ENCODE measurements around the gene ZNF771.
"Not testable (repeated sequence)": the region's sequence is repeated elsewhere in the genome, so short reads cannot be mapped to it uniquely, and the experiment has no call there.

Gene ZNF771

GRCh38 chr16:30395155-30395991 lies 12.0 kb upstream of the ZNF771 start, which contains the start of gene ZNF48:
Gene ZNF48 (plus strand): TSS chr16:30395420. CDS start chr16:30395795, 375 bp downstream.
- in situ Hi-C loops (cut with HindIII; ENCODE audit: low sequenced_read_pairs) = no loop called here

GRCh38 chr16:30395992-30396585 lies 11.3 kb upstream of the ZNF771 start:
- peak overlapping the region; percentile 72 for H3K4me3 ChIP-seq (ENCODE audit: low read depth, low read length)
- DNase-seq (ENCODE audit: low read depth, low spot score) = no peak
- in situ Hi-C loops (cut with HindIII; ENCODE audit: low sequenced_read_pairs) = no loop called here
- no peak for TF ChIP-seq CTCF (IDR thresholded peaks at IDR 0.05; ENCODE audit: low read depth, low read length)

More at GRCh38 chr16:30395155-30395991, 12.0 kb upstream of the ZNF771 start, which contains the start of gene ZNF48:
- H3K4me3 ChIP-seq (ENCODE audit: low read depth, low read length) = peak within 1 kb of the TSS; percentile 72
- DNase-seq (ENCODE audit: low read depth, low spot score) = peak; percentile 91
- TF ChIP-seq CTCF (IDR thresholded peaks at IDR 0.05; ENCODE audit: low read depth, low read length) = no peak

- DNase-seq (ENCODE audit: low read depth, low spot score); in situ Hi-C loops (cut with HindIII; ENCODE audit: low sequenced_read_pairs); H3K4me3 ChIP-seq (ENCODE audit: low read depth, low read length): not testable (repeated sequence)
Observed at GRCh38 chr16:30396627-30397026, 10.8 kb upstream of the ZNF771 start.

GRCh38 chr16:30397056-30397455 lies 10.3 kb upstream of the ZNF771 start:
- in situ Hi-C loops (cut with HindIII; ENCODE audit: low sequenced_read_pairs) = no loop called here
- DNase-seq (ENCODE audit: low read depth, low spot score) = no peak
- TF ChIP-seq CTCF (IDR thresholded peaks at IDR 0.05; ENCODE audit: low read depth, low read length) = no peak
- no peak overlapping the region for H3K4me3 ChIP-seq (ENCODE audit: low read depth, low read length)

- no peak for DNase-seq (ENCODE audit: low read depth, low spot score)
- in situ Hi-C loops (cut with HindIII; ENCODE audit: low sequenced_read_pairs) = no loop called here
- no peak for TF ChIP-seq CTCF (IDR thresholded peaks at IDR 0.05; ENCODE audit: low read depth, low read length)
- no peak overlapping the region for H3K4me3 ChIP-seq (ENCODE audit: low read depth, low read length)
Observed at GRCh38 chr16:30397776-30398660, 9.4 kb upstream of the ZNF771 start.

GRCh38 chr16:30398661-30399434 lies 8.6 kb upstream of the ZNF771 start:
- no peak overlapping the region for H3K4me3 ChIP-seq (ENCODE audit: low read depth, low read length)
- TF ChIP-seq CTCF (IDR thresholded peaks at IDR 0.05; ENCODE audit: low read depth, low read length) = no peak
- in situ Hi-C loops (cut with HindIII; ENCODE audit: low sequenced_read_pairs) = no loop called here
- DNase-seq (ENCODE audit: low read depth, low spot score) = no peak

All from astrocyte of the spinal cord (primary cell).